Measurements from ENCODE around the gene MMP11. TPM values are rescaled to one million over a fixed set of nuclear protein-coding genes. Genes with fewer than 3 reads are reported as not detected.

MMP11 gene
- total and polyA plus RNA-seq, 9 donors, result 1.4 to 59.7 (median 11.4) TPM

DNA sequence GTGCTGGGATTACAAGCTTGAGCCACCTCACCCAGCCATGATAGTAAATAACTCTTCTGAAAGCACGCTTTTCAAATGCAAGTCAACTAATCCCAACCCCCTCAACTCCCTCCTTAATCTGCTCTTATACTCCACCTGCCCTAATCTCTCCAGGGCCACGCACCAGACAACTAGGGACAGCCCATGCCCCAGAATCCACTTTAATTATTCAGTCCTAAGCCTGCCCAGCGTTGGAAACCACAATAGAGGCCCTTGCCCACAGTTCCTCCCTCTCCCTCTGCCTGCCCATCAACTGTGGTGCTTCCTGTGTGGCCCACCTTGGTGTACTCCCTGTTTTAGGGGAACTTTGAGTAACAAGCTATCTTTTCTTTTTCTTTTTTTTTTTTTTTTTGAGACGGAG, 15.8 kb upstream of the MMP11 start:
- no peaks in the 10 kb centered on the region for H3K9me3 ChIP-seq
- intact Hi-C loops (cut with DNase I), result no loop called here
- H3K27me3 ChIP-seq, result no peaks in the 10 kb centered on the region
- no peak overlapping the region for H3K4me3 ChIP-seq
- no peak for DNase-seq
- 53 to 81% (median 64%) methylated on average over 4 of the region's 4 CpGs for WGBS, 3 donors
- H3K36me3 ChIP-seq, result no peaks in the 10 kb centered on the region
- TF ChIP-seq EP300 (IDR thresholded peaks at IDR 0.05) (no peak), CTCF (IDR thresholded peaks at IDR 0.05) (no peak), POLR2A (IDR thresholded peaks at IDR 0.05) (no peak)
- no peak overlapping the region for H3K27ac ChIP-seq
- no peaks in the 10 kb centered on the region for H3K4me1 ChIP-seq (ENCODE audit: insufficient read depth)

DNA sequence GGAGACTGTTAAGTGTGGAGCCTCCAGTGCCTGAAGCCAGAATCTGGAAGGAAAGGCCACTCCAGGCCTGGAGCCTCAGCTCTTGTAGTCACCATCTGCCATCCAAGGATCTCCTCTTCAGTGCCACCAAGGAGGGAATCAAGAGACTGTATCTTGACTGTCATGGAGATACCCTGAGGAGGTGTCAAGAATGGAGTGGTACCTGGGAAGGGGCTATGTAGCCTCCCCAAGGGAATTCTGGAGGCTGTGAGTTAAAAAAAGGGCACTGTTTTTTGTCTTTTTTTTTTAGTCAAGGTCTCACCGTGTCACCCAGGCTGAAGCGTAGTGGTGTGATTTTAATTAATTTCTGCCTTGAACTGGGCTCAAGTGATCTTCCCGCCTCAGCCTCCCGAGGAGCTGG, 13.1 kb upstream of the MMP11 start:
- DNase-seq, result no peak
- Histone ChIP-seq H3K27me3 (no peaks in the 10 kb centered on the region), H3K36me3 (no peaks in the 10 kb centered on the region), H3K27ac (no peak overlapping the region), H3K9me3 (no peaks in the 10 kb centered on the region), H3K4me1 (ENCODE audit: insufficient read depth) (peaks cover 3% of the 10 kb centered on the region), H3K4me3 (no peak overlapping the region)
- intact Hi-C loops (cut with DNase I), result no loop called here
- no peak for TF ChIP-seq EP300 (IDR thresholded peaks at IDR 0.05)
- 74 to 89% (median 77%) methylated on average over 4 of the region's 4 CpGs for WGBS, 3 donors

DNA sequence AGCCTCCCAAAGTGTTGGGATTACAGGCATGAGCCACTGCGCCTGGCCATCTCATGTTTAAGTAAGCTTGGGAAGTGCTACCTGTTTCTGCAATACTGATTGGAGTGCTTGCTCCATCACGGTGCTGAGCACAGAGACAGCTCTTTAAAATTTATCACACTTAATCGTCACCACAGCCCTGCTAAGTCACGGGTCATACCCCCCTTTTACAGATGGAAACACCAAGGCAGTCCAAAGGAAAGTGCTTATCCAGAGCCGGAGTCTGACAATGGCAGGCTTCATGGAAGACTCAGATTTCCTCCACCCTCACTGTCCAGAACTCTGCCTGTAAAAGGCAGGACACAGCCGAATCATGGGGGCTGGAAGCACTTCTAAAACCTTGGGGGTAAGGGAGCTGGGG, 12.6 kb upstream of the MMP11 start:
- intact Hi-C loops (cut with DNase I), result loop anchor here in 1 of 4 donors (5.0 kb wide), 1 partner anchor 48 kb away; no protein-coding TSS in a partner anchor
- WGBS, 3 donors, result 79 to 82% (median 81%) methylated on average over 6 of the region's 6 CpGs
- no peak for DNase-seq

DNA sequence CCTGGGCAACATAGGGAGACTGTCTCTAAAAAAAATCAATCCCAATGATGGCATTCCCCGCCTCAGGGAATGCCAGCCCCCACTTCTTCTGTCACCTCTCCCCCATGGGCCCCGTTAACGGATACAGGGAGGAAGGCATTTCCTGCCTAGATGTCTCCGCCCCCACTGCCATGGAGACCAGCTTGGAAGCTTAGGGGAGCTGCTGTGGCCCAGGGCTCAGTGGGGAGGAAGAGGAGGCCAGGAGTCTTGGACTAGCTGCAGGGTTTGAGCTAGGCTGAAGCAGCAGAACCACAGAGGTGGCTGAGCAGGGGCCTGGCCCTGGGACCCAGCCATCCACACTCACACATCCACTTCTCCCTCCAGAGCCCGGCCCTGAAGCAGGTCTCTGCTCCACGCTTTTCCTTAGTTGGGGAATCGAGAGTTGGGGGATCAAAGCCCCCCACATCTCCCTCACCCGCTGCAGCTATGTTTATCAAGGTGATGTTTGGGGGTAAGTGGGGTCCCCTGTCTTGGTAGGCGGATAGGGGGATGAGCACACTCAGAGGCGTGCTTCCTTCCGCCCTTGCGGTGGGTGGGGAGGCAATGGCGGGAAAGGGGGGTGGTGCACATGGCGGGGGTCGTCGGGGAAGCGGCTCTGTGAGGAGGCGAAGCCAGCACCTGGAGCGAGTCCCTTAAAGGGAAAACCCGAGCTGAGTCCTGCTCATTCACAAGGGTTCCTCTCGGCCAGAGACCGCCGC, 9.6 kb upstream of the MMP11 start, which contains the start of gene C22orf15:
Gene C22orf15 (plus strand): TSS at position 149 of the 737 bp plus-strand sequence. CDS start 317 bp downstream, at position 466.
- DNase-seq, result no peak
- H3K27me3 ChIP-seq, result no peaks in the 10 kb centered on the region
- no peak for TF ChIP-seq CTCF (IDR thresholded peaks at IDR 0.05)
- no peak for TF ChIP-seq POLR2A (IDR thresholded peaks at IDR 0.05)
- TF ChIP-seq EP300 (IDR thresholded peaks at IDR 0.05), result no peak
- H3K27ac ChIP-seq, result no peak within 1 kb of the TSS
- 40 to 47% (median 44%) methylated on average over 22 to 23 of the region's 23 CpGs for WGBS, 3 donors
- peaks cover 6% of the 10 kb centered on the region for H3K4me1 ChIP-seq (ENCODE audit: insufficient read depth)
- intact Hi-C loops (cut with DNase I), result loop anchor here in 1 of 4 donors (5.0 kb wide), 1 partner anchor 51 kb away; no protein-coding TSS in a partner anchor
- H3K36me3 ChIP-seq, result no peaks in the 10 kb centered on the region
- H3K4me3 ChIP-seq, result no peak within 1 kb of the TSS
- no peaks in the 10 kb centered on the region for H3K9me3 ChIP-seq

More for the DNA sequence above, 12.6 kb upstream of the MMP11 start:
- Histone ChIP-seq H3K36me3 (no peaks in the 10 kb centered on the region), H3K27ac (no peak overlapping the region), H3K9me3 (no peaks in the 10 kb centered on the region), H3K4me1 (ENCODE audit: insufficient read depth) (peaks cover 3% of the 10 kb centered on the region), H3K27me3 (no peaks in the 10 kb centered on the region), H3K4me3 (no peak overlapping the region)
- no peak for TF ChIP-seq CTCF (IDR thresholded peaks at IDR 0.05)

DNA sequence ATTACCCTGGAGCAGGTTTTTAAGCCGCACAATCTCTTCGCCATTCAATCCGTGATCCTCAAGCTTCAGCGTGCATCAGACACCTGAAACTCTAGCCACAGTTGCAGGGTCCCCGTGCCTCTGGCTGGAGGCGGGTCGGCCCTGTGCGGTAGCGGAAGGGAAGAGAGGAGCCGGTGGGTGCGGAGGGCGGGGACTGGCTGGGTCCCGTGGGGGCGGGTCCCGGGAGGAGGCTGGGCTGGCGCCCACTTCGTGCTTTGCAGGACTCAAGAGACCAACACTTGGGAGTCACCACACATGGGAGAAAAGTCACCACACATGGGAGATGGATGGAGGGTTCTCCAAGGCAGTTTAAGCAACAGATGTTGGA, 9.1 kb upstream of the MMP11 start:
- H3K36me3 ChIP-seq, result no peaks in the 10 kb centered on the region
- H3K4me3 ChIP-seq, result no peak overlapping the region
- no peak for TF ChIP-seq POLR2A (IDR thresholded peaks at IDR 0.05)
- no peak for TF ChIP-seq CTCF (IDR thresholded peaks at IDR 0.05)
- no peak for TF ChIP-seq EP300 (IDR thresholded peaks at IDR 0.05)
- no peaks in the 10 kb centered on the region for H3K9me3 ChIP-seq
- whole genome bisulfite sequencing, 3 donors, result 7 to 26% (median 23%) methylated on average over 9 to 17 of the region's 17 CpGs
- H3K4me1 ChIP-seq (ENCODE audit: insufficient read depth), result peaks cover 8% of the 10 kb centered on the region
- no peak for DNase-seq
- H3K27ac ChIP-seq, result no peak overlapping the region
- no peaks in the 10 kb centered on the region for H3K27me3 ChIP-seq
- intact Hi-C loops (cut with DNase I), result loop anchor here in 1 of 4 donors (5.0 kb wide), 1 partner anchor 51 kb away; no protein-coding TSS in a partner anchor

Data from ovary (tissue), 9 donors.